Mesothelial cell of epicardium (in vitro differentiated cells): ENCODE data around the gene COL12A1. TPM values are rescaled to one million over a fixed set of nuclear protein-coding genes. Genes with fewer than 3 reads are reported as not detected.

Experiments
- DNase-seq, 2 experiments: peaks; one replicate each; pipeline ENCODE4 v3.0.0; 2021; ENCODE audit warnings: low spot score in 2 of 2; ENCODE audit not compliant: unreplicated experiment in 2 of 2
- H3K27ac Mint-ChIP-seq: 2 replicates; pipeline ENCODE4 v1.8.0; 2021; ENCODE audit warnings: mixed read lengths
- H3K27me3 Mint-ChIP-seq: 2 replicates; pipeline ENCODE4 v1.8.0; 2021; ENCODE audit warnings: low read depth, mixed read lengths
- H3K36me3 Mint-ChIP-seq: 2 replicates; pipeline ENCODE4 v1.8.0; 2021; ENCODE audit warnings: mixed read lengths
- H3K4me1 Mint-ChIP-seq: 2 replicates; pipeline ENCODE4 v1.8.0; 2021; ENCODE audit warnings: mixed read lengths
- H3K4me3 Mint-ChIP-seq: 2 replicates; pipeline ENCODE4 v1.8.0; 2021; ENCODE audit warnings: mild to moderate bottlenecking, moderate library complexity, mixed read lengths
- H3K9me3 Mint-ChIP-seq: 2 replicates; pipeline ENCODE4 v1.8.0; 2021; ENCODE audit warnings: mixed read lengths
- CTCF ChIP-seq: fragments of 200-600 bp; sonication (generic); IDR thresholded peaks from one replicate; pipeline ENCODE4 v1.5.0; 2021; ENCODE audit warnings: antibody characterized with exemption; ENCODE audit not compliant: unreplicated experiment
- total RNA-seq: library from RNA; stranded (reverse); gene quantifications from 3 replicates; pipeline ENCODE4 v1.2.1, GENCODE V29; 2021

The COL12A1 gene
- 10.5 to 12.5 TPM (median 11.3 TPM) in 3 replicates for total RNA-seq

- Mint-ChIP-seq H3K9me3 (no peaks in the 10 kb centered on the region), H3K4me1 (peaks cover 64% of the 10 kb centered on the region), H3K27ac (peak within 1 kb of the TSS; percentile 54), H3K27me3 (peaks cover 84% of the 10 kb centered on the region), H3K4me3 (peak within 1 kb of the TSS; percentile 76), H3K36me3 (no peaks in the 10 kb centered on the region)
- DNase-seq: peak in 1 of 2 experiments; percentile 75
- TF ChIP-seq CTCF: peak; percentile 16
These were observed at the start of gene COL12A1 for GRCh38 chr6:75205776-75206575. Gene COL12A1, minus strand, starts transcription at chr6:75206053. Its CDS starts 3,261 bp downstream, at chr6:75202792.

GRCh38 chr6:75250552-75250951 lies 44.7 kb upstream of the COL12A1 start:
- peaks cover under 1% of the 10 kb centered on the region for H3K4me1 Mint-ChIP-seq
- TF ChIP-seq CTCF: no peak
- DNase-seq: no peak
- H3K36me3 Mint-ChIP-seq: peaks cover 5% of the 10 kb centered on the region
- H3K4me3 Mint-ChIP-seq: no peak overlapping the region
- no peaks in the 10 kb centered on the region for H3K9me3 Mint-ChIP-seq
- no peaks in the 10 kb centered on the region for H3K27me3 Mint-ChIP-seq
- no peak overlapping the region for H3K27ac Mint-ChIP-seq

GRCh38 chr6:75249837-75250236 lies 44.0 kb upstream of the COL12A1 start:
- no peak for DNase-seq
- no peaks in the 10 kb centered on the region for H3K9me3 Mint-ChIP-seq
- no peak for TF ChIP-seq CTCF
- H3K36me3 Mint-ChIP-seq: peaks cover 1% of the 10 kb centered on the region
- H3K4me3 Mint-ChIP-seq: no peak overlapping the region
- H3K4me1 Mint-ChIP-seq: peaks cover 1% of the 10 kb centered on the region
- H3K27me3 Mint-ChIP-seq: no peaks in the 10 kb centered on the region
- no peak overlapping the region for H3K27ac Mint-ChIP-seq

- Mint-ChIP-seq H3K36me3 (peaks cover under 1% of the 10 kb centered on the region), H3K27me3 (no peaks in the 10 kb centered on the region), H3K4me1 (peaks cover 16% of the 10 kb centered on the region), H3K4me3 (no peak overlapping the region), H3K27ac (no peak overlapping the region), H3K9me3 (no peaks in the 10 kb centered on the region)
- DNase-seq: no peak
- no peak for TF ChIP-seq CTCF
These were observed 40.5 kb upstream of the COL12A1 start for GRCh38 chr6:75246386-75246785.

- Mint-ChIP-seq H3K9me3 (no peaks in the 10 kb centered on the region), H3K4me1 (peaks cover 22% of the 10 kb centered on the region), H3K27ac (peak overlapping the region; percentile 99), H3K36me3 (peaks cover 13% of the 10 kb centered on the region), H3K4me3 (peak overlapping the region; percentile 95), H3K27me3 (no peaks in the 10 kb centered on the region)
- no peak for DNase-seq
- no peak for TF ChIP-seq CTCF
These were observed 38.3 kb upstream of the COL12A1 start for GRCh38 chr6:75244063-75244584.
